SK-N-SH (cell line): Measurements from ENCODE around the gene DCAKD.

Experiments used
- CTCF ChIP-seq: fragments of 200-600 bp; sonication (generic); IDR thresholded peaks from 2 replicates; pipeline ENCODE4 v1.6.1; 2017; ENCODE audit warnings: antibody characterized with exemption, mild to moderate bottlenecking, moderate library complexity
- SMC3 ChIP-seq: IDR thresholded peaks from 2 replicates; pipeline ENCODE4 v1.6.1; 2012; ENCODE audit warnings: low read depth, low read length, improper control_type of control experiment

GRCh38 chr17:45011767-45012166 lies 39.7 kb downstream of the DCAKD start:
- TF ChIP-seq CTCF, result no peak
- no peak for TF ChIP-seq SMC3
